ACHN (cell line): Measurements from ENCODE around the gene XRCC5.

Experiments used
- DNase-seq: peaks from one replicate; pipeline ENCODE4 v3.0.0-alpha.2; 2015
- in situ Hi-C: cut with HindIII; loops from 2 replicates; pipeline ENCODE4 v1.10.0; 2017; ENCODE audit warnings: low sequenced_read_pairs, low pct_ligation_motif_present, low pct_unique_long_range_greater_than_20kb

XRCC5 gene

GRCh38 chr2:216082805-216083204 is 26.3 kb upstream of the XRCC5 start:
- no peak for DNase-seq
- in situ Hi-C loops, result no loop called here

DNA sequence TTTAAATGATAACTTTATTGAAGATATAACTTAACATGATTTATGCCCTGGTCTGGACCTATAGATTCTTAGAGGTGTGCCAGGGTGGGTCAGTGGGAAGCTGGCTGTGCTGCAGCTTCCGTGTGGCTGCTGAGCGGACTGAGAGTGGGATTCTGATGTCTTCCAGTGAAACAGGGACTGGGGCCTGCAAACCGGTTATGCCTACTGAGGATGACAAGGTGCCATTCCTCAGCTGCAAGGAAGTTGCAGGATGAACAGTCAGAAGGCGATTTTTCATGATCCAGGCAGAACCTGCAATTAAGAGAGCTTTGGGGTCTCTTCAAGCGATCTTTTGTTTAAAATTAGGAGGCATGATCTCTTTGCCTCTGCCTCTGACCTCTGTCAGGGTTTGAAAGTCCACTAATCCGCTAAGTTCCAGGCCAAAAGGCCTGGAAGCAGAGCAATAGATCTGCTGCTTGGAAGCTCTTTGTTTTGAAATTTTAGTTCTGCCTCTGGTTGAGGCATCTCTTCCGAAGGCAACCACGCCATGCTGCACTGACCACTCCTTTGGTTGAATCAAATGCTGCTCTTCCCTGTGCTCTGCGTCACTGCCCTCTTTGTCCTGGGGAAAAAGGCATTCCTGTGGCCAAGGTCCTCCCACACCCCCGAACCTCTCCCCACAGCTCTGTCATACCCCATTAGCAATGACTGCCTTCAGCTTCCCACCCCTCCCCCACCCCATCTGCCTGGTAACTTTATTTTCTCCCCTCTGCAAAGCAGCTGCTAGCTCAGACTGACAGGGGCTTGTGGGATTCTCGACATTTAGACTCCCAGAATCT is 25.5 kb upstream of the XRCC5 start:
- in situ Hi-C loops, result no loop called here
- peak; percentile 46 for DNase-seq

- DNase-seq, result no peak
Observed at GRCh38 chr2:216084547-216084946, 24.6 kb upstream of the XRCC5 start.

GRCh38 chr2:216086207-216086893 is 22.8 kb upstream of the XRCC5 start:
- in situ Hi-C loops, result no loop called here
- no peak for DNase-seq

More at GRCh38 chr2:216084547-216084946, 24.6 kb upstream of the XRCC5 start:
- in situ Hi-C loops, result no loop called here

DNA sequence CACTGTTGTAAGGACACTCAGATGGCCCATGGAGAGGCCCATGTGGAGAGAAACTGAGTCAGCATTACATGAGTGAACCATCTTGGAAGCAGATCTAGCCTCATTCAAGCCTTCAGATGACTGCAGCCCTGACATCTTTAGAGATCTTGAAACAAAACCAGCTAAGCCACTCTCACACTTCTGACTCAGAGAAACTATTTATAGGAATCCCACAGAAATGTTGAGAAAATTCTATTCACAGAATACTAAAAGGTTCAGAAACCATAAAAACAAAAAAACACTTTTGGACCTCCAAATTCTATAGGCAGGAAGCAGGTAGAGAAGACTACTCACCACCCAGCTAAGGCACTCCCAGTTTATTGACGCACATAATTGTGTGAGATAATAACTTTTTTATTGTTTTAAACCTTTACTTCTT is 18.8 kb upstream of the XRCC5 start:
- DNase-seq, result no peak
- in situ Hi-C loops, result no loop called here

- in situ Hi-C loops, result no loop called here
- no peak for DNase-seq
Observed at GRCh38 chr2:216092646-216093045, 16.5 kb upstream of the XRCC5 start.

DNA sequence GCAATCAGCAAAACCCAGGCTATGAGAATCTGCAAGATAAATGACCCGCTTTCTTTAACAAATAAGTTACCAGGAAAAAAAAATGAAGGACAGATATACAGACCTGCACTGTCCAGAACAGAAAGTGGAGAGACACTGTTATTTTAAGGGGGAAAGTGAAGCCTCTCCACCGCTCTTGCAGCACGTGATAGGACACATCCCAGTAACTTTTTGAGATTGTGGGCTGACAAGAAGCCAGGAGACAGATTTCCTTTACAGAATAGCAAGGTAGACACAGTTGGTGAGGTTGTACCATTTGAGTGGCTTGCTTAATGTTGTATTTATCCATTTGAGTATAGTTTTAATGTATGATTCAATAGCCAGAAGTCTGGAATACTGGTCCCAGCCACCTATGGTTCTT is 14.4 kb upstream of the XRCC5 start:
- in situ Hi-C loops, result no loop called here
- DNase-seq, result no peak

DNA sequence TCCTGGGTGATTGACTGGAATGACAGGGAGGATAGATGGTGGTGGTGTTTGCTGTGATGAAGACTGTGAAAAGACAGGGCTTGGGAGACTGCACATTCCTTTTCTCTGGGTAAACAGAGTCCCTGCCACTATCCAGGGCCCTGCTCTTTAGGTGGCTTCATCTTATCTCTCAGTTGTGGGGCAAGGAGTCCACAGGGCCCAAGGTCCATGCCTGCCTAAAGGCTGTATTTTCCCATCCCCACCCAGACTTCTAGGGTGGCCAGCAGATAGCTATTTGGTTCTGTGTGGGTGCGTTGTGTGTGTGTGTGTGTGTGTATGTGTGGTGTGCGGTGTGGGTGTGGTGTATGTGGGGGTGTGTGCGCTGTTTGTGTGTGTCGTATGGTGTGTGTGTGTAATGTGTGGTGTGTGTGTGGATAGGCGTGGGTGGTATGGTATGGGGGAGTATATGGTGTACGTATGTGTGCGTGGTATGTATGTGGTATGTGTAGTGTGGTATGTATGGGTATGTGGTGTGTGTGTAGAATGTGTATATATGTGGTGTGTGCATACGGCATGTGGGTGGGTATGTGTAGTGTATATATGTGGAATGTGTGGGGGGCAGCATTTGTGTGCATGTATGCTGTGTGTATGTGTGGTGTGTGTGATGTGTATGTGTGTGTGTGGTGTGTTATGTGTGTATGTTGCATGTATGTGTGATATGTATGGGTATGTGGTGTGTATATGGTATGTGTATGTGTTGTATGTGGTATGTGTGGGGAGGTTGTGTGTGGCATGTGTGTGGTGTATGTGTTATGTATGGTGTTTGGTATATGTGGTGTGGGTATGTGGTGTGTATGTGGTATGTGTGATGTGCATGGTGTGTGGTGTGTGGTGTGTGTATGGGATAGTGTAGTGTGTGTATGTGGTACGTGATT is 10.5 kb upstream of the XRCC5 start:
- no peak for DNase-seq
- in situ Hi-C loops, result no loop called here

DNA sequence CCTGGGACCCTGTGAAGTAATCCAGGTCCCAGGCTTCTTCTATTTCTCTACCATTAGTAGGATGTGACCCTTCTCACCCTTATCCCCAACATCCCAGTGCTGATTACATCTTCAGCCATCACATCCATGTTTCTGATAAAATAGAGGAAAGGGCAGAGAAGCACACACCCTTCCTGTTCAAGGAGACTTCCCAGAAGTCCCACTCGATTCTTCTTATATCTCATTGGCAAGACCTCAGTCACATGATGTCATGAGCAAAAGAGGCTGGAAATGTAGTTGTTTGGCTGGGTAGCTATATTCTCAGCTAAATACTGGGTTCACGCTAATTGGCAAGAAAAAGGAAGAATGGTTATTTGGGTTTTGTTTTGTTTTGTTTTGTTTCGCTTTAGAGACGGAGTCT is 8.0 kb upstream of the XRCC5 start:
- no peak for DNase-seq
- in situ Hi-C loops, result no loop called here

DNA sequence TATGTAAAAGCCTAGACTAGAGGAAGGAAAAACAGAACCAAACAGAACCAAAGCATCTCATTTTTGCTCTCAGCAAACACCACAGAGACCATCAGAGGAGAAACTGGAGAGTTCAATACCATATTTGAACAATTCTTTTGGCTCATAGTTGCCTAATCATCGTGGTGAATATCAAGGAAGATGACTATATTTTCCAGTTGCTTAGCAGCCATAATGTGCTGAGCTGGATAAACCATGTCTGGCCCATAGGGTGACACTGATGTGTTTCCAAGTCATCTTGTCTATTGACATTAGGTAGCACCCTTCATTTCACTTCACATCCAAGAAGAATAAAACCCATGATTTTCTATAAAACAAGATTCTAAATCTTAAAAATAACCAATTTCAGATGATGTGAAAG is 5.9 kb upstream of the XRCC5 start:
- no peak for DNase-seq
- in situ Hi-C loops, result no loop called here

DNA sequence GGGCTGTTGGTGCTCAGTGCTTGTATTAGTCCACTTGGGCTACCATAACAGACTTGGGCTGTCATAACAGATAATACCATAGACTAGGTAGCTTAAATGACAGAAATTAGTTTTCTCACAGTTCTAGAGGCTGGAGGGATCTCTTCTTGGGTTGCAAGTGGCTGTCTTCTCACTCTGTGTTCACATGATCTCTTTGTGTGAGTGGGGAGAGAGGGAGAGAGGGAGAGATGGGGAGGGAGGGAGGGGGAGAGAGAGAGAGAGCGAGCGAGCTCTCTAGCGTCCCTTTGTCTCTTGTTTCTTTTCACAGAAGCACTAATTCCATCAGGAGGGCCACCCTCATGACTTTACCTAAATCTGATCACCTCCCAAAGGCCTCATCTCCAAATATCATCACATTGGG is 4.5 kb upstream of the XRCC5 start:
- no peak for DNase-seq
- in situ Hi-C loops, result no loop called here

GRCh38 chr2:216107320-216107719 is 1.8 kb upstream of the XRCC5 start:
- in situ Hi-C loops, result no loop called here
- DNase-seq, result no peak

DNA sequence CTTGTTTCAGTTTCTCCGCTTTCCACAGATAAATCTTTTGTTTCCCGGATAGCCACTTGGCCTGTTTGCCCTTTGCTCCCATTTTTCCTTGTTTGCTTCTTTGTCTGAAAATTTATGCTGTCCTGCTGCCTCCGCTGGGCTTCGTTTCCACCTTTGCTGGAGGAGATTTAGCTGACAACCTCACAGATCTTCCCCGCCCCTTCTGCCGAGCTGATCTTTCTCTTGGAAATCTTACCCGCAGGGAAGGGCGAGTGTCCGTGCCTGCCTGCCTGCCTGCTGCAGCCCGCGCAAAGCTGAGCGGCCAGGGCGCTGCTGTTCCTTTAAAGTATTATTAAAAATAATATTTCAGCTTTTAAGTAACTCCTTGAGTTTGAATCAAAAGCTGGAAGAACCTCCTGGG is 1.4 kb upstream of the XRCC5 start:
- in situ Hi-C loops, result no loop called here
- no peak for DNase-seq

- in situ Hi-C loops, result no loop called here
- no peak for DNase-seq
Observed at GRCh38 chr2:216108310-216108966, 710 bp upstream of the XRCC5 start.

- in situ Hi-C loops, result no loop called here
Observed at GRCh38 chr2:216109962-216110614, 940 bp downstream of the XRCC5 start.

GRCh38 chr2:216110620-216111019 is 1.5 kb downstream of the XRCC5 start:
- in situ Hi-C loops, result no loop called here
- no peak for DNase-seq

More at GRCh38 chr2:216109962-216110614, 940 bp downstream of the XRCC5 start:
- DNase-seq, result peak; percentile 63

- DNase-seq, result no peak
- in situ Hi-C loops, result no loop called here
Observed at GRCh38 chr2:216111122-216111521, 2.0 kb downstream of the XRCC5 start.

GRCh38 chr2:216112926-216113325 is 3.8 kb downstream of the XRCC5 start:
- no peak for DNase-seq
- in situ Hi-C loops, result no loop called here
